HCT116 (cell line): Measurements from ENCODE around the gene RENBP. TPM values are rescaled to one million over a fixed set of nuclear protein-coding genes. Genes with fewer than 3 reads are reported as not detected.

Source experiments
- ATAC-seq: fragments of 200-7000 bp; cut with Tn5 transposase; 2 replicates; pipeline ENCODE4 v1.9.1; 2020; ENCODE audit warnings: mild to moderate bottlenecking, moderate library complexity
- BruUV-seq: library from RNA; stranded (reverse); fragments of 400-500 nt; replicated peaks from 2 replicates; lab custom pipeline; 2021; lab: Mats Ljungman, UMichigan
- CTCF ChIA-PET: fragments of 300-600 bp; sonication (Branson Sonifier 250); formaldehyde crosslinking; loops from one replicate; lab custom pipeline; 2021; ENCODE audit warnings: antibody characterized with exemption; lab: Charles Lee
- POLR2A ChIA-PET: fragments of 300-600, 350-600 bp; sonication (Branson Sonifier 250); formaldehyde crosslinking; loops from one replicate; lab custom pipeline; 2021; ENCODE audit warnings: antibody characterized with exemption; lab: Charles Lee
- RAD21 ChIA-PET, 2 experiments: fragments of 300-600 bp; sonication (Branson Sonifier 250); formaldehyde crosslinking; loops; one replicate each; lab custom pipeline; 2023; ENCODE audit warnings: low total read pairs in 2 of 2; ENCODE audit not compliant: uncharacterized antibody in 2 of 2, unreplicated experiment in 2 of 2, low non-redundant PET in 1 of 2; lab: Charles Lee
- DNase-seq: peaks from one replicate; pipeline ENCODE4 v3.0.0-alpha.2; 2010; ENCODE audit warnings: low read depth, low spot score
- H2AFZ ChIP-seq: fragments of 200-600 bp; shearing (Covaris generic), sonication (generic); 2 replicates; pipeline ENCODE4 v1.6.1; 2017; ENCODE audit warnings: low read depth, mixed run types, mixed read lengths, antibody characterized with exemption, low read length; ENCODE audit not compliant: poor library complexity, severe bottlenecking
- H3K27ac ChIP-seq: 2 replicates; pipeline ENCODE4 v1.5.1; 2012; ENCODE audit warnings: low read depth, low read length
- H3K27me3 ChIP-seq: fragments of 200-600 bp; sonication (generic); 2 replicates; pipeline ENCODE4 v1.6.1; 2016; ENCODE audit warnings: mixed run types, low read length, mixed read lengths; ENCODE audit not compliant: insufficient read depth
- H3K36me3 ChIP-seq, 2 experiments: fragments of 200-500 bp in 1 of 2; fragments of 200-600 bp in 1 of 2; sonication (Bioruptor generic) in 1 of 2; sonication (generic) in 1 of 2; 2 replicates each; pipeline versions ENCODE4 v1.5.1 to v1.6.1; 2014 to 2016; ENCODE audit warnings: low read length in 2 of 2, inconsistent platforms in 1 of 2, mixed read lengths in 1 of 2, mixed run types in 1 of 2; ENCODE audit not compliant: insufficient read depth in 2 of 2, control insufficient read depth in 1 of 2
- H3K4me1 ChIP-seq, 2 experiments: fragments of 200-600 bp in 1 of 2; sonication (generic) in 1 of 2; 2 replicates each; pipeline versions ENCODE4 v1.5.1 to v1.6.1; 2012 to 2017; ENCODE audit warnings: low read length in 2 of 2, inconsistent platforms in 1 of 2, mild to moderate bottlenecking in 1 of 2, mixed read lengths in 1 of 2, mixed run types in 1 of 2, moderate library complexity in 1 of 2; ENCODE audit not compliant: insufficient read depth in 2 of 2, control insufficient read depth in 1 of 2
- H3K4me2 ChIP-seq: fragments of 200-600 bp; sonication (generic); 2 replicates; pipeline ENCODE4 v1.6.1; 2017; ENCODE audit warnings: mixed run types, low read length, mixed read lengths
- H3K4me3 ChIP-seq, 2 experiments: fragments of 200-600 bp in 1 of 2; sonication (generic) in 1 of 2; replicated peaks in 1 of 2; 2 replicates each; pipeline ENCODE4 v1.5.1; 2011 to 2016; ENCODE audit warnings: low read length in 2 of 2, control low read depth in 1 of 2, low read depth in 1 of 2, mild to moderate bottlenecking in 1 of 2, mixed read lengths in 1 of 2, mixed run types in 1 of 2
- H3K79me2 ChIP-seq: fragments of 200-600 bp; sonication (generic); 2 replicates; pipeline ENCODE4 v1.6.1; 2017; ENCODE audit warnings: mild to moderate bottlenecking, mixed run types, low read length, moderate library complexity, mixed read lengths; ENCODE audit not compliant: insufficient read depth
- H3K9ac ChIP-seq: fragments of 200-600 bp; sonication (generic); 2 replicates; pipeline ENCODE4 v1.6.1; 2016; ENCODE audit warnings: low read length, mixed read lengths
- H3K9me2 ChIP-seq: fragments of 200-600 bp; sonication (generic), shearing (Covaris generic); 2 replicates; pipeline ENCODE4 v1.6.1; 2017; ENCODE audit warnings: mixed run types, mild to moderate bottlenecking, moderate library complexity; ENCODE audit not compliant: insufficient read depth
- H3K9me3 ChIP-seq, 2 experiments: fragments of 200-500 bp in 1 of 2; fragments of 200-600 bp in 1 of 2; sonication (Bioruptor generic) in 1 of 2; sonication (generic) in 1 of 2; 2 replicates each; pipeline ENCODE4 v1.6.1; 2014 to 2017; ENCODE audit warnings: low read length in 2 of 2, mixed read lengths in 2 of 2, inconsistent platforms in 1 of 2, low read depth in 1 of 2, mild to moderate bottlenecking in 1 of 2, mixed run types in 1 of 2, moderate library complexity in 1 of 2; ENCODE audit not compliant: control insufficient read depth in 1 of 2, insufficient read depth in 1 of 2
- H4K20me1 ChIP-seq: fragments of 200-600 bp; sonication (generic), shearing (Covaris generic); 2 replicates; pipeline ENCODE4 v1.6.1; 2017; ENCODE audit warnings: mixed run types, mild to moderate bottlenecking, moderate library complexity; ENCODE audit not compliant: insufficient read depth
- ATF3 ChIP-seq: IDR thresholded peaks from 2 replicates; pipeline ENCODE4 v1.6.1; 2012
- CBX3 ChIP-seq: IDR thresholded peaks from 2 replicates; pipeline ENCODE4 v1.6.1; 2012; ENCODE audit warnings: low read depth
- CEBPB ChIP-seq: IDR thresholded peaks from 2 replicates; pipeline ENCODE4 v1.6.1; 2012; ENCODE audit warnings: low read depth
- CTCF ChIP-seq, 3 experiments: fragments of 200-600 bp in 1 of 3; sonication (generic) in 1 of 3; IDR thresholded peaks in 2 of 3; conservative IDR thresholded peaks in 1 of 3; 2 replicates each; pipeline ENCODE4 v1.5.1; 2012 to 2017; ENCODE audit warnings: low read depth in 2 of 3, low read length in 2 of 3, antibody characterized with exemption in 1 of 3, borderline replicate concordance in 1 of 3, control low read depth in 1 of 3, mild to moderate bottlenecking in 1 of 3, mixed read lengths in 1 of 3, mixed run types in 1 of 3, moderate library complexity in 1 of 3; ENCODE audit not compliant: insufficient read depth in 1 of 3
- ELF1 ChIP-seq: IDR thresholded peaks from 2 replicates; pipeline ENCODE4 v1.6.1; 2012; ENCODE audit warnings: low read depth, borderline replicate concordance
- EZH2 ChIP-seq: fragments of 200-600 bp; sonication (generic); IDR thresholded peaks from 2 replicates; pipeline ENCODE4 v1.6.1; 2017; ENCODE audit warnings: antibody characterized with exemption, mixed run types
- JUND ChIP-seq: IDR thresholded peaks from 2 replicates; pipeline ENCODE4 v1.6.1; 2012
- MAX ChIP-seq: IDR thresholded peaks from 2 replicates; pipeline ENCODE4 v1.6.1; 2012
- POLR2A ChIP-seq: IDR thresholded peaks from 2 replicates; pipeline ENCODE4 v1.7.0; 2011; ENCODE audit warnings: borderline replicate concordance; ENCODE audit not compliant: insufficient read depth, insufficient read length; ENCODE audit errors: extremely low read depth
- POLR2AphosphoS5 ChIP-seq: IDR thresholded peaks from 2 replicates; pipeline ENCODE4 v1.6.1; 2011; ENCODE audit warnings: mild to moderate bottlenecking, low read depth, low read length, moderate library complexity
- RAD21 ChIP-seq: IDR thresholded peaks from 2 replicates; pipeline ENCODE4 v1.6.1; 2012; ENCODE audit warnings: low read depth, mild to moderate bottlenecking
- SIN3A ChIP-seq: IDR thresholded peaks from 2 replicates; pipeline ENCODE4 v1.6.1; 2012; ENCODE audit warnings: low read depth
- SP1 ChIP-seq: IDR thresholded peaks from 2 replicates; pipeline ENCODE4 v1.6.1; 2012; ENCODE audit warnings: low read depth
- SRF ChIP-seq: IDR thresholded peaks from 2 replicates; pipeline ENCODE4 v1.6.1; 2012; ENCODE audit warnings: low read depth
- TCF7L2 ChIP-seq: IDR thresholded peaks from 2 replicates; pipeline ENCODE4 v1.7.0; 2011; ENCODE audit warnings: borderline replicate concordance, inconsistent platforms; ENCODE audit not compliant: insufficient read depth, insufficient read length; ENCODE audit errors: extremely low read depth
- ZBTB33 ChIP-seq: IDR thresholded peaks from 2 replicates; pipeline ENCODE4 v1.6.1; 2011; ENCODE audit warnings: mild to moderate bottlenecking, low read length, moderate library complexity; ENCODE audit not compliant: insufficient replicate concordance; ENCODE audit errors: extremely low read depth
- ZFX ChIP-seq: fragments of 450-650 bp; IDR thresholded peaks from 2 replicates; pipeline ENCODE4 v1.6.1; 2017
- intact Hi-C: fragments of 100-400 bp; cut with micrococcal nuclease; formaldehyde crosslinking; loops from 2 replicates; pipeline ENCODE4 v1.10.0; 2022
- total RNA-seq: library from RNA; stranded (reverse); gene quantifications from one replicate; pipeline ENCODE4 v1.2.1, GENCODE V29; 2021; ENCODE audit not compliant: unreplicated experiment

Gene RENBP
- total RNA-seq, 1 experiment from 2014 or later, result 1.3 TPM

- H3K27me3 ChIP-seq, result no peaks in the 10 kb centered on the region
- H3K36me3 ChIP-seq, result peaks cover 3 to 5% of the 10 kb centered on the region in 2 experiments; a peak in 2 of 4 replicates
- RAD21 ChIA-PET, result no interaction called here
- H2AFZ ChIP-seq, result no peak overlapping the region
- intact Hi-C loops, result no loop called here
- H3K9me3 ChIP-seq, result no peaks in the 10 kb centered on the region
- BruUV-seq, result no TSS peak
- CTCF ChIA-PET, result no interaction called here
- DNase-seq (no peak), ATAC-seq (no peak)
- TF ChIP-seq TCF7L2 (no peak), SRF (no peak)
- no peaks in the 10 kb centered on the region for H4K20me1 ChIP-seq
- H3K9me2 ChIP-seq, result no peaks in the 10 kb centered on the region
- no peaks in the 10 kb centered on the region for H3K79me2 ChIP-seq
- H3K27ac ChIP-seq, result no peak overlapping the region
- no peak overlapping the region for H3K9ac ChIP-seq
- POLR2A ChIA-PET, result no interaction called here
- no peak overlapping the region for H3K4me2 ChIP-seq
- H3K4me3 ChIP-seq, result no peak overlapping the region
- no peaks in the 10 kb centered on the region for H3K4me1 ChIP-seq
Observed at GRCh38 chrX:153913211-153913610, 31.2 kb downstream of the RENBP start.

GRCh38 chrX:153911798-153912197 is 32.6 kb downstream of the RENBP start:
- Histone ChIP-seq H3K9me2 (no peaks in the 10 kb centered on the region), H3K4me2 (no peak overlapping the region), H3K27ac (no peak overlapping the region), H3K27me3 (no peaks in the 10 kb centered on the region), H3K4me3 (no peak overlapping the region)
- intact Hi-C loops, result no loop called here
- POLR2A ChIA-PET, result no interaction called here
- TF ChIP-seq MAX, result no peak
- no peak for TF ChIP-seq JUND
- TF ChIP-seq ELF1, result no peak
- TF ChIP-seq POLR2AphosphoS5, result no peak
- no peak for TF ChIP-seq POLR2A
- no peak for TF ChIP-seq ZFX
- TF ChIP-seq CTCF (IDR thresholded peaks at IDR 0.05 in 2 of 3, conservative IDR thresholded peaks at IDR 0.05 in 1 of 3; ENCODE audit: borderline replicate concordance in 1 of 3, insufficient read depth in 1 of 3, low read depth in 2 of 3, low read length in 2 of 3), result no peak
- no peak for TF ChIP-seq CEBPB
- no peak for TF ChIP-seq ATF3
- TF ChIP-seq SP1, result no peak
- no peak for TF ChIP-seq TCF7L2
- TF ChIP-seq SIN3A, result no peak
- TF ChIP-seq RAD21, result no peak
- TF ChIP-seq EZH2, result no peak
- TF ChIP-seq ZBTB33, result no peak
- TF ChIP-seq CBX3, result no peak
- TF ChIP-seq, all 23 proteins: peak for 0
- Histone ChIP-seq H3K4me1 (no peaks in the 10 kb centered on the region), H4K20me1 (no peaks in the 10 kb centered on the region), H3K9ac (no peak overlapping the region), H2AFZ (no peak overlapping the region), H3K79me2 (no peaks in the 10 kb centered on the region), H3K9me3 (no peaks in the 10 kb centered on the region), H3K36me3 (no peaks in the 10 kb centered on the region)
- no TSS peak for BruUV-seq
- ChIA-PET CTCF (interaction anchor here (1.0 kb wide), 1 partner anchor 15 kb away, joined by 3 read pairs; no protein-coding TSS in a partner anchor), RAD21 (no interaction called here)
- DNase-seq (no peak), ATAC-seq (no peak)
